Suprapubic skin (tissue), 4 donors: ENCODE results near the gene ABCC1. TPM values are rescaled to one million over a fixed set of nuclear protein-coding genes. Genes with fewer than 3 reads are reported as not detected.
"Not testable (repeated sequence)": the region's sequence is repeated elsewhere in the genome, so short reads cannot be mapped to it uniquely, and the experiment has no call there.

Source experiments
- DNase-seq, 2 donors: peaks; one replicate each; pipeline ENCODE4 v3.0.0-alpha.2; 2019; ENCODE audit warnings: low spot score in 2 of 2
- H3K27ac ChIP-seq: fragments of 200-600 bp; sonication (generic); one replicate; pipeline ENCODE4 v1.5.1; 2019
- H3K27me3 ChIP-seq: fragments of 200-600 bp; sonication (generic); one replicate; pipeline ENCODE4 v1.5.1; 2019
- H3K36me3 ChIP-seq: fragments of 200-600 bp; sonication (generic); one replicate; pipeline ENCODE4 v1.5.1; 2019
- H3K4me1 ChIP-seq: fragments of 200-600 bp; sonication (generic); one replicate; pipeline ENCODE4 v1.5.1; 2019
- H3K4me3 ChIP-seq: fragments of 200-600 bp; sonication (generic); one replicate; pipeline ENCODE4 v1.5.1; 2019; ENCODE audit warnings: mild to moderate bottlenecking
- H3K9me3 ChIP-seq: fragments of 200-600 bp; sonication (generic); one replicate; pipeline ENCODE4 v1.5.1; 2019
- EP300 ChIP-seq: sonication (generic); formaldehyde crosslinking; IDR thresholded peaks from one replicate; pipeline ENCODE4 v1.6.1; 2017; ENCODE audit warnings: antibody characterized with exemption
- POLR2A ChIP-seq, 2 donors: fragments of 450-650 bp; IDR thresholded peaks; one replicate each; pipeline ENCODE4 v1.6.1; 2017; ENCODE audit warnings: antibody characterized with exemption in 2 of 2, mild to moderate bottlenecking in 2 of 2, moderate library complexity in 2 of 2
- POLR2AphosphoS5 ChIP-seq, 3 donors: sonication (generic); formaldehyde crosslinking; IDR thresholded peaks; one replicate each; pipeline ENCODE4 v1.6.1; 2017; ENCODE audit warnings: antibody characterized with exemption in 3 of 3
- WGBS: methylation state at CpG from one replicate; pipeline ENCODE4 v1.1.5; 2018; 5-methylcytosine and 5-hydroxymethylcytosine counted together
- total RNA-seq, 4 donors: library from RNA; depleted of rRNA; stranded (reverse); fragments of >200 nt; gene quantifications; one replicate each; pipeline ENCODE4 v1.1.0, GENCODE V29; 2016
- TF ChIP-seq, protein P1 (sequence below), 2 donors: fragments of 200-600 bp in 1 of 2; fragments of 450-650 bp in 1 of 2; sonication (generic) in 1 of 2; IDR thresholded peaks; one replicate each; pipeline ENCODE4 v1.5.1; 2016 to 2019; ENCODE audit warnings: antibody characterized with exemption in 2 of 2, mild to moderate bottlenecking in 1 of 2, moderate library complexity in 1 of 2

The ABCC1 gene
- total RNA-seq, 4 donors from 2014 or later = 22.1 to 37.4 (median 27.2) TPM

DNA sequence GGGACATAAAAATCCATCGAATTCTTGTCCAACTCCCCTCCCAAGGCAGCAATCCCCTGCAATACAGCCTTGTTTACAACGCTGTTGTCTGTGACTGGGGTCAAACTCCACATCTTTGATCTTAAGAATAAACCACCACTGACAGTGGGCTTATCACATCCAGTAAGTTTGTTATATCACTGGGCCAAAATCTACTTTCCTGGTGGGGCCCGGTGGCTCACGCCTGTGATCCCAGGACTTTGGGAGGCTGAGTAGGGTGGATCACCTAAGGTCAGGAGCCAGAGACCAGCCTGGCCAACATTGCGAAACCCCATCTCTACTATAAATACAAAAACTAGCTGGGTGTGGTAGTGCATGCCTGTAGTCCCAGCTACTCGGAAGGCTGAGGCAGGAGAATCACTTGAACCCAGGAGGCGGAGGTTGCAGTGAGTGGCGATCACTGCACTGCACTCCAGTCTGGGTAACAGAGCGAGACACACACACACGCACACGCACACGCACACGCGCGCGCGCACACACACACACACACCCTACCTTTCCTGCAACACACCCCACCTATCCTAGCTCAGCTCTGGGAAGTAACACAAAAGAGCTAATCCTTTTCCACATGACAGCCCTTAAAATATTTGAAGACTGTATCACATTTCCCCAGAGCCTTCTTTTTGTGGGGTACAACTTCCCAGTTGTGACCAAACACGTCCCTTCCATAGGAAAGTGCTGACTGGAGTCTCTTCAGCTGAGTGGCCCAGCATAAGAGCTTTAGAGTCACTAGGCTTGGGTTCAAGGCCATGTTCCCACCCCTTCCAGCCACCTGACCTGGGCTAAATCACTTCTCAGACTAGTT is 20.9 kb upstream of the ABCC1 start:
- TF ChIP-seq EP300 (no peak), POLR2A (IDR thresholded peaks at IDR 0.05) (no peak), POLR2AphosphoS5 (IDR thresholded peaks at IDR 0.05) (no peak)
- TF ChIP-seq, protein P1, sequence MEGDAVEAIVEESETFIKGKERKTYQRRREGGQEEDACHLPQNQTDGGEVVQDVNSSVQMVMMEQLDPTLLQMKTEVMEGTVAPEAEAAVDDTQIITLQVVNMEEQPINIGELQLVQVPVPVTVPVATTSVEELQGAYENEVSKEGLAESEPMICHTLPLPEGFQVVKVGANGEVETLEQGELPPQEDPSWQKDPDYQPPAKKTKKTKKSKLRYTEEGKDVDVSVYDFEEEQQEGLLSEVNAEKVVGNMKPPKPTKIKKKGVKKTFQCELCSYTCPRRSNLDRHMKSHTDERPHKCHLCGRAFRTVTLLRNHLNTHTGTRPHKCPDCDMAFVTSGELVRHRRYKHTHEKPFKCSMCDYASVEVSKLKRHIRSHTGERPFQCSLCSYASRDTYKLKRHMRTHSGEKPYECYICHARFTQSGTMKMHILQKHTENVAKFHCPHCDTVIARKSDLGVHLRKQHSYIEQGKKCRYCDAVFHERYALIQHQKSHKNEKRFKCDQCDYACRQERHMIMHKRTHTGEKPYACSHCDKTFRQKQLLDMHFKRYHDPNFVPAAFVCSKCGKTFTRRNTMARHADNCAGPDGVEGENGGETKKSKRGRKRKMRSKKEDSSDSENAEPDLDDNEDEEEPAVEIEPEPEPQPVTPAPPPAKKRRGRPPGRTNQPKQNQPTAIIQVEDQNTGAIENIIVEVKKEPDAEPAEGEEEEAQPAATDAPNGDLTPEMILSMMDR (IDR thresholded peaks at IDR 0.05) = no peak
- Histone ChIP-seq H3K4me1 (no peaks in the 10 kb centered on the region), H3K36me3 (no peaks in the 10 kb centered on the region), H3K4me3 (no peak overlapping the region), H3K27ac (no peak overlapping the region), H3K9me3 (no peaks in the 10 kb centered on the region), H3K27me3 (no peaks in the 10 kb centered on the region)
- DNase-seq = no peak
- 95% methylated on average over 18 of the region's 18 CpGs for WGBS

DNA sequence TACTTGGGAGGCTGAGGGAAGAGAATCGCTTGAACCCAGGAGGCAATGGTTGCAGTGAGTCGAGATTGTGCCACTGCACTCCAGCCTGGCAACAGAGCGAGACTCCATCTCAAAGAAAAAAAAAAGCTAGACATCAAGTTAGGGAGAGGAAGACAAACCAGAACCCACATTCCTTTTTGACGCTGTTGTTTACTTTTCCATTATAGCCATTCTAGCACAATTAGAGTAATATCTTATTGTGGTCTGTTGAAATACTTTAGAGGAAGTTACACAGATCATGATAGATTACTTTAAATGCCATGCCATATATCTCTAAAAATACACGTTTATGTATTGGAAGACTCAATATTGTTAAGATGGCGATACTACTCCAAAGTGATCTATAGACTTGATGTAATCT is 16.5 kb upstream of the ABCC1 start:
- no peak overlapping the region for H3K27ac ChIP-seq
- no peak for DNase-seq
- H3K4me1 ChIP-seq = no peaks in the 10 kb centered on the region
- WGBS = 81% methylated on average over 6 of the region's 6 CpGs
- no peaks in the 10 kb centered on the region for H3K9me3 ChIP-seq
- TF ChIP-seq POLR2AphosphoS5 (IDR thresholded peaks at IDR 0.05) (no peak), EP300 (no peak), POLR2A (IDR thresholded peaks at IDR 0.05) (no peak)
- TF ChIP-seq, protein P1 (IDR thresholded peaks at IDR 0.05) = no peak
- no peaks in the 10 kb centered on the region for H3K36me3 ChIP-seq
- H3K4me3 ChIP-seq = no peak overlapping the region
- no peaks in the 10 kb centered on the region for H3K27me3 ChIP-seq

DNA sequence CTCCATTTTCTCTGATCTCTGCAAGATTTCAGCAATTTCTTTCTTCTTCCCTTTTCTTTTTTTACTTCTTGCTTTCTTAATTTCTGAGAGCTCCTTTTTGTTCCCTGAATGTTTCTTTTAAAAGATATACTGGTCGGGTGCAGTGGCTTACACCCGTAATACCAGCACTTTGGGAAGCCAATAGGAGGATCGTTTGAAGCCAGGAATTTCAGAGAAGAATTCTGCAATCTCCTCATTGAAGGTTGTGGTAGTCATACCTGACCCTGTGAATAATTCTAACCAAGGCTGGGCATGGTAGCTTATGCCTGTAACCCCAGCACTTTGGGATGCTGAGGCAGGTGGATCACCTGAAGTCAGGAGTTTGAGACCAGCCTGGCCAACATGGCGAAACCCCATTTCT is 15.6 kb upstream of the ABCC1 start:
- 90% methylated on average over 4 of the region's 4 CpGs for WGBS

DNA sequence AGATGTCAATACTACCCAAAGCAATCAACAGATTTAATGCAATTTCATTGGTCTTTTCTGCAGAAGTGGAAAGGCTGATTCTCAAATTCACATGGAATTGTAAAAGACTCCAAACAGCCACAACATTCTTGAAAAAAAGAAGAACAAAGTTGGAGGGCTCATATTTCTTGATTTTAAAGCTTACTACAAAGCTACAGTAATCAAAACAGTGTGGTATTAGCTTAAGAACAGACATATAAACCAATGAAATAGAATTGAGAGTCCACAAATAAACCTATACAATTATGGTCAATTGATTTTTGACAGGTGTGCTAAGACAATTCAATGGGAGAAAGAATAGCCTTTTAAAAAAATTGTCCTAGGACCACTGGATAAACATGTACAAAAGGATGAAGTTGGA is 14.4 kb upstream of the ABCC1 start:
- H3K9me3 ChIP-seq = no peaks in the 10 kb centered on the region
- H3K27me3 ChIP-seq = no peaks in the 10 kb centered on the region
- H3K4me1 ChIP-seq = no peaks in the 10 kb centered on the region
- no peak overlapping the region for H3K27ac ChIP-seq
- H3K36me3 ChIP-seq = no peaks in the 10 kb centered on the region
- no peak for DNase-seq
- H3K4me3 ChIP-seq = no peak overlapping the region
- TF ChIP-seq POLR2AphosphoS5 (IDR thresholded peaks at IDR 0.05) (no peak), POLR2A (IDR thresholded peaks at IDR 0.05) (no peak), EP300 (no peak)
- TF ChIP-seq, protein P1 (IDR thresholded peaks at IDR 0.05) = no peak

More for the DNA sequence above, 15.6 kb upstream of the ABCC1 start:
- no peaks in the 10 kb centered on the region for H3K36me3 ChIP-seq
- no peaks in the 10 kb centered on the region for H3K9me3 ChIP-seq
- DNase-seq = no peak
- no peaks in the 10 kb centered on the region for H3K4me1 ChIP-seq
- H3K4me3 ChIP-seq = no peak overlapping the region
- no peak for TF ChIP-seq POLR2A (IDR thresholded peaks at IDR 0.05)
- TF ChIP-seq EP300 = no peak
- TF ChIP-seq, protein P1 (IDR thresholded peaks at IDR 0.05) = no peak
- no peak for TF ChIP-seq POLR2AphosphoS5 (IDR thresholded peaks at IDR 0.05)
- H3K27me3 ChIP-seq = no peaks in the 10 kb centered on the region
- H3K27ac ChIP-seq = no peak overlapping the region

DNA sequence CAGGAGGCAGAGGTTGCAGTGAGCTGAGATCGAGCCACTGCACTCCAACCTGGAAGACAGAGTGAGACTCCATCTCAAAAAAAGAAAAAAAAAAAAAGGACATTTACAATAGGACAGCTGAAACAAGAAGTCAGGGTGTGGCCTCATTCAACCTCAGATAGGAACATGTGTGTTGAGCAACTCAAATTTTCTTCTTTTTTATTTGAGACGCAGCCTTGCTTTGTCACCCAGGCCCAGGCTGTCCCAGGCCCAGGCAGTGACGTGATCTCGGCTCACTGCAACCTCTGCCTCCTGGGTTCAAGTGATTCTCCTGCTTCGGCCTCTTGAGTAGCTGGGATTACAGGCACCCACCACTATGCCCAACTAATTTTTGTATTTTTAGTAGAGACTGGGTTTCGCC is 12.6 kb upstream of the ABCC1 start:
- WGBS = 89% methylated on average over 6 of the region's 6 CpGs
- not testable (repeated sequence) for H3K27me3 ChIP-seq, DNase-seq, H3K4me1 ChIP-seq, H3K9me3 ChIP-seq, H3K27ac ChIP-seq, H3K36me3 ChIP-seq, H3K4me3 ChIP-seq
